Glomerular visceral epithelial cell (primary cell): ENCODE results near the gene HOXA4.

Experiments
- DNase-seq: peaks from one replicate; pipeline ENCODE4 v3.0.0-alpha.2; 2016; ENCODE audit errors: extremely low spot score

Gene HOXA4

DNA sequence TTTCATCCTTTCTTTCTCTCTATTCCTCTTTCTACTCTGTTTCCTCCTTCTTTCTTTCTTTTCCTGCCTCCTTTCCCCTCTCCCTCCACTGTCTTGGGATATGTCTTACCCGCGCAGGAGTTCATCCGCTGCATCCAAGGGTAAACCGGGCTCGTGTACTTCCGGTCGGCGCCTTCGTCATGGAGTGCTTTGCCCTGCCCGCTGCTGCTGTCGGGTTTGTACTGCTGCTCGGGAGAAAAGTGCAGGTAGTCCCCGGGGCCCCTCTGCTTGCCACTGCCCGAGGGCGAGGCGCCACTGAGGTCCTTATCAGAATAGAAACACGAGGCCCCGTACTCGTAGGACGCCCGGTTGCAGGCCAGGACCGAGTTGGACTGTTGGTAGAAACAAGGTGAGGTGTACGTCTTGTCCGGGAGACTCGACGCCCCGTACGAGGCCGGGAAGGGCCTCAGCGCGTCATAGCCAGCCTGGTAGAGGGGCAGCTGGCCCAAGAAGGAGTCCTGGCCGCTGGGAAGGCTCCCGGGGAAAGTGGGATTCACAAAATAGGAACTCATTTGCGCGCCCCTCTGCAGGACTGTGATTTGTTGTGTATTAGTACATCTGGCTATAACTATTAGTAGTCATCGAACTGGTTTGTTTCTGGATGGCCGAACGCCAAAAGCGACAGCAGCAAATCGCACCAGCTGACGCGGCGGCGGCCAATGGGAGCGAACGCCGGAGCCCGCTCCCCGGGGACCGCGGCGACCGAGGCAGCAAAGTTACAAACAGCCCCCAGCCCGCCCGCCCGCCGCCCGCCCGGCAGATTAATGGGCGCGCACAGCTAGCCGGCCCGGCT lies 16.9 kb upstream of the HOXA4 start, which contains the start of gene HOXA6:
TSS of gene HOXA6 (minus strand) at position 576 of the 832 bp plus-strand sequence. CDS start at position 551, 25 bp downstream.
- peak; percentile 50 for DNase-seq

DNA sequence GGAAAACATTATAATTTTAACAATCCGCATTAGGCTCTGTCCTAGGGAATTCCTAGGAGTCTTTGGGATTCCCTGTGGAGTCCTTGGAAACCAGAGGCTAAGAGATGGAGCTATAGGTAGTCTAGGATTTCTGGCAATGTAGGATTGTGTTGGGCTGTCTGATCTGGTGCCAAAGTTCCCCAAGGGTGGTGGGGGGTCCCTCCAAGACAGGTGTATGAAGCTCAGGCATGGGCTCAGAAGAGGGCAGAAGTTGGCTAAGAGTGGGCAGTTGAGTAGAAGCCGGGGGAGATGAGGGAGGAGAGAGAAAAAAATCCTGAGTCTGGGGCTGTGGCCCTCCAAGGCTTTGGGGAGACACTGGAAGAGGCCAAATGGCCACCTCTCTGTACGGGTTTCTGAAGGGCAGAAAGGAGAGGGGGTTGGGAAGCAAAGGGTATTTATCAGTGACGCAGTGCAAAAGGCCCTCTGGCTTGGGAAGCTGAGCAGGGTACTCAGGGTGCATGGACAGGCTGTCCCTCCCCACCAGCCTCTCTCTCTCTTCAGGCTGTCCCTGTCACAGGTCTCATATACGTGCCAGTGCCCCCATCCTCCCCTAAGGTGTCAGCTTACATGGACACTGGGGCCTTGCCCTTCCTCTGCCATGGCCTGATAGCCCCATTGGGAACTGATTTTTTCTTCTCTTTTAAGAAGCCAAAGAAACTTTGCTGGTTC lies 16.1 kb upstream of the HOXA4 start:
- DNase-seq: no peak

- DNase-seq: no peak
Observed at GRCh38 chr7:27145914-27146412, 15.4 kb upstream of the HOXA4 start.

DNA sequence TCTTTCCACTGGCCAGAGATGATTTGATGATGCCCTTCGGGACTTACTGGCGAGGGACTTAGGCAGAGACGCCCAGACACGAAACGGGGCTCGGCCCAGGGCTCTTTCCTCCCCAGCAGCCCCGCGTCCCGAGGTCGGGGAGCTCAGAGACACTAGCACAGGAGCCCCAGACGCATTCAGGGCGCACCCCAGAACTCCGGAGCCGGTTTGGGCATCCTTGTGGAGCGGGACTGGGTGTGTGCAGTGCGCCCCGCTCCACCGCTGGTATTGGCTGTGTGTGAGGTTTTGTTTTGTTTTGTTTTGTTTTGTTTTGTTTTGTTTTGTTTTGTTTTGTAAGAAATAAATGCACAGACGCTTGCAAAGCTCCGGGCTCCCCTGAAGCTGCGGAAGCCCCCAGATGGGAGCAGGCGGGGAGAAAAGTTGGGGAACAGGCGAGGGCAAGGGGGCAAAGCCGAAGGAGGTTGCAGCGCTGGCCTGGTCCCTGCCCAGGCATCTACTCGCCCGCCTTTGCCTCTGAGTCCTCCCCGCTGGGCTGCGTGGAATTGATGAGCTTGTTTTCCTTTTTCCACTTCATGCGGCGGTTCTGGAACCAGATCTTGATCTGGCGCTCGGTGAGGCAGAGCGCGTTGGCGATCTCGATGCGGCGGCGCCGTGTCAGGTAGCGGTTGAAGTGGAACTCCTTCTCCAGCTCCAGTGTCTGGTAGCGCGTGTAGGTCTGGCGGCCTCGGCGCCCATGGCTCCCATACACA lies 14.8 kb upstream of the HOXA4 start:
- DNase-seq: no peak

GRCh38 chr7:27144781-27145164 lies 14.2 kb upstream of the HOXA4 start:
- DNase-seq: no peak

GRCh38 chr7:27143950-27144780 lies 13.6 kb upstream of the HOXA4 start:
- DNase-seq: no peak

DNA sequence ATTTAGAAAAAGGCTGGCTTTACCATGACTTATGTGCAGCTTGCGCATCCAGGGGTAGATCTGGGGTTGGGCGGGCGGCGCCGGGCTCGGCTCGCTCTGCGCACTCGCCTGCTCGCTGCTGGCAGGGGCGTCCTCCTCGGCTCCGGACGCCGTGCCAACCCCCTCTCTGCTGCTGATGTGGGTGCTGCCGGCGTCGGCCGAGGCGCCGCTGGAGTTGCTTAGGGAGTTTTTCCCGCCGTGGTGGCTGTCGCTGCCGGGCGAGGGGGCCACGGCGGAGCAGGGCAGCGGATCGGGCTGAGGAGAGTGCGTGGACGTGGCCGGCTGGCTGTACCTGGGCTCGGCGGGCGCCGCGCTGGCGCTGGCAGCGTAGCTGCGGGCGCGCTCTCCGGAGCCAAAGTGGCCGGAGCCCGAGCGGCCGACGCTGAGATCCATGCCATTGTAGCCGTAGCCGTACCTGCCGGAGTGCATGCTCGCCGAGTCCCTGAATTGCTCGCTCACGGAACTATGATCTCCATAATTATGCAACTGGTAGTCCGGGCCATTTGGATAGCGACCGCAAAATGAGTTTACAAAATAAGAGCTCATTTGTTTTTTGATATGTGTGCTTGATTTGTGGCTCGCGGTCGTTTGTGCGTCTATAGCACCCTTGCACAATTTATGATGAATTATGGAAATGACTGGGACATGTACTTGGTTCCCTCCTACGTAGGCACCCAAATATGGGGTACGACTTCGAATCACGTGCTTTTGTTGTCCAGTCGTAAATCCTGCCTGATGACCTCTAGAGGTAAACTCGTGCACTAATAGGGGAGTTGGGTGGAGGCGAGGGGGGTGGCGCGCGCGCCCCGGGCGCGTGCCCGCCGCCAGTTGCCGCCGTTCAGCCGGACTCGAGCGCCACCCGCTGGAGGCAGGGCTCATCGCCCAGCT lies 12.7 kb upstream of the HOXA4 start, which contains the start of gene HOXA5:
TSS of gene HOXA5 (minus strand) at position 659 of the 927 bp plus-strand sequence. CDS start at position 585, 74 bp downstream.
- DNase-seq: peak; percentile 94

DNA sequence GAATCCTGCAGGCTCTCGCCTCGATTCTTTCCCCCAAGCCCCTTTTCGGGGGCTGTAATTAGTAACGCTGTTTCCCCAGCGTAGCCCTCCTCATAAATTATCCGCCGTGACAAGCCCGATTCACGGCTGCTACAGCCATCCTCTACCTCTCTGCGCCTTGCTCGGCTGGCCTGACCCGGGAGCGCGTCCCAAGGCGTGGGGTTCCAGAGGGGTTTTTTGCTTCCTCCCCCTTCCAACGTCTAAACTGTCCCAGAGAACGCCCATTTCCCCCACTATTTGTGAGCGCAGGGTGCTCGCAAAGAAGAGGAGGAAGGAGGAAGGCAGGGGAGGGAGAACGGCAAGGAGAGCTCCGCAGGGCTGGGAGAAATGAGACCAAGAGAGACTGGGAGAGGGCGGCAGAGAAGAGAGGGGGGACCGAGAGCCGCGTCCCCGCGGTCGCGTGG lies 12.0 kb upstream of the HOXA4 start:
- DNase-seq: no peak

GRCh38 chr7:27141923-27142579 lies 11.5 kb upstream of the HOXA4 start:
- DNase-seq: peak; percentile 64

- DNase-seq: no peak
Observed at GRCh38 chr7:27141137-27141922, 10.8 kb upstream of the HOXA4 start.

- DNase-seq: no peak
Observed at GRCh38 chr7:27140126-27140857, 9.7 kb upstream of the HOXA4 start.

- DNase-seq: no peak
Observed at GRCh38 chr7:27139334-27140125, 9.0 kb upstream of the HOXA4 start.

GRCh38 chr7:27138985-27139333 lies 8.4 kb upstream of the HOXA4 start:
- DNase-seq: no peak

DNA sequence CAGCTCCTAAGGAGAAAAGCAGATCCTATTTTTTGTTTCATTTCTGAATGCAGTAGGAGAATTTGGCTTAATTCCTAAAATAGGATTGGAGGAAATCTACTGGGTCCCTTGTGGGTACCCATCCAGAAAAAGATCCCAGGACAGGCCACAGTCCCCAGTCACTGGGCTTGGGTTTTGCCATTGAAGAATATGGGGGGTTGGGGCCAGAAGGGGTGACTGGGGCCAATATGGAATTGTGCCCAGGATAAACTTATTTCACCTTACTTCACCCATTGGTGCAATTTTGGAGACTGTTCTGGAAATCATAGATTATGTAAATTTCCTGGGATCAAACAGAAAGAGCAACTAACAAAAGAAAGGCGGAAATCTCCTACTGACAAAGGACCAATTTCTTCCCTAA lies 7.9 kb upstream of the HOXA4 start:
- no peak for DNase-seq

GRCh38 chr7:27137640-27138315 lies 7.2 kb upstream of the HOXA4 start:
- no peak for DNase-seq

- peak; percentile 77 for DNase-seq
Observed at GRCh38 chr7:27134392-27134791, 3.8 kb upstream of the HOXA4 start.
